MM.1S (cell line): ENCODE measurements around the gene DHPS.

Experiments
- CTCF ChIP-seq: fragments of 300-600 bp; sonication (generic); IDR thresholded peaks from 2 replicates; pipeline ENCODE4 v1.5.1; 2016; ENCODE audit warnings: antibody characterized with exemption, low read length, mixed read lengths
- EZH2 ChIP-seq: fragments of 300-600 bp; sonication (generic); optimal IDR thresholded peaks from 2 replicates; pipeline ENCODE3; 2017; ENCODE audit warnings: low read depth, mild to moderate bottlenecking, antibody characterized with exemption, low read length, mixed read lengths

- TF ChIP-seq CTCF (no peak), EZH2 (no peak)
Observed at GRCh38 chr19:12641456-12641855, 40.2 kb downstream of the DHPS start.
